ENCODE measurements around the gene OR5T3.

GRCh38 chr11:56251954-56252353 lies at the start of gene OR5T3:
- TF ChIP-seq EZH2phosphoT487 (IDR thresholded peaks at IDR 0.05; ENCODE audit: insufficient read depth, low read depth): no peak
- no peak for TF ChIP-seq EZH2 (IDR thresholded peaks at IDR 0.05; ENCODE audit: insufficient read depth, poor library complexity, severe bottlenecking)

Measured in GM23248 (cell line).